GM19328 (cell line): ENCODE measurements around the gene NUP93.

Source experiments
- ATAC-seq: cut with Tn5 transposase; IDR thresholded peaks from one replicate; pipeline ENCODE4 v1.9.1; 2021; ENCODE audit warnings: mild to moderate bottlenecking, moderate library complexity; ENCODE audit not compliant: unreplicated experiment

The NUP93 gene

DNA sequence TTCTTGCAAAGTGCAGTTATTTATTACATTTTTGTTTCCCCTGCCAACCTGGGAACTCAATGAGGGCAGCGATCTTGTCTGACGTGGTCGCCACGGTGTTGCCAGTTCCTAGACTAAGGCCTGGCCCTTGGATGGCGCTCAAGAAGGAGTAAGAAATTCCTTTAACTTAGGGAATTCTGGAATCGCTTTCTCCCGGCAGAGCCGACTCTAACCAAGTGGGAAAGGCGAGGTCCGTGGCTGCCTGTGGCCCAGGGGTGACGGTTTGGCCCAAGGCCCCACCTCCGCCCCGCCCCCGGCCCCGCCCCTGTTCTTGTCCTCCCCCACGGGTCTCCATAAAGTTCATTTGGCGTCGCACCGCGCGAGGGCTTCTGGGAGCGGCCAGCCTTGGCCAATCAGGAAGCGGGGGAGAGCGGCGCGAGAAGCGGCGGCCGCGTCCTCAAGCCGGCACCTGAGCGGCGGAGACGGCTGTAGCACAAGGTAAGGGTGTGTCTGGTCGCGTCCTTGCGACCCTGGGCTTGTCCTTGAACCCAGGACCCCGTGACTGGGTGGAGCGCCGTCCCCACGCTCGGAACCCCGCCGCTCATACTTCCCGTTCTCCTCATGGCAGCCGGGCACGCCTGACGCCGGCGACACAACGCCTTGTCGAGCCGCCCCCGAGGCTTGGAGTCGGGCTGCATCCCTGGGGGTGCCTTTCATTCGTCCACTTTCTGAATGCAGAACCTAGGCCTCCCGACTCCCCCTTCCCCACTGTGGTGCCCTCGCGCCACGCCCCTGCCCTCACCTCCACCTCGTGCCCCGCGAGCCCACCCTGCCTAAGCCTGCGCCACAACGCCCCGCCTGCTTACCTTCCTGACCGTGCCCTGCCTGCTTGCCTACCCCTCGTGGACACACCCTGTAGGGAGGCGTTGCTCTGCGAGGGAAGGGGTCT is at the start of gene NUP93:
Gene NUP93, plus strand, starts transcription at position 395 of the 928 bp plus-strand sequence. CDS start 18,119 bp downstream, outside the sequence.
- ATAC-seq = peak; percentile 86

DNA sequence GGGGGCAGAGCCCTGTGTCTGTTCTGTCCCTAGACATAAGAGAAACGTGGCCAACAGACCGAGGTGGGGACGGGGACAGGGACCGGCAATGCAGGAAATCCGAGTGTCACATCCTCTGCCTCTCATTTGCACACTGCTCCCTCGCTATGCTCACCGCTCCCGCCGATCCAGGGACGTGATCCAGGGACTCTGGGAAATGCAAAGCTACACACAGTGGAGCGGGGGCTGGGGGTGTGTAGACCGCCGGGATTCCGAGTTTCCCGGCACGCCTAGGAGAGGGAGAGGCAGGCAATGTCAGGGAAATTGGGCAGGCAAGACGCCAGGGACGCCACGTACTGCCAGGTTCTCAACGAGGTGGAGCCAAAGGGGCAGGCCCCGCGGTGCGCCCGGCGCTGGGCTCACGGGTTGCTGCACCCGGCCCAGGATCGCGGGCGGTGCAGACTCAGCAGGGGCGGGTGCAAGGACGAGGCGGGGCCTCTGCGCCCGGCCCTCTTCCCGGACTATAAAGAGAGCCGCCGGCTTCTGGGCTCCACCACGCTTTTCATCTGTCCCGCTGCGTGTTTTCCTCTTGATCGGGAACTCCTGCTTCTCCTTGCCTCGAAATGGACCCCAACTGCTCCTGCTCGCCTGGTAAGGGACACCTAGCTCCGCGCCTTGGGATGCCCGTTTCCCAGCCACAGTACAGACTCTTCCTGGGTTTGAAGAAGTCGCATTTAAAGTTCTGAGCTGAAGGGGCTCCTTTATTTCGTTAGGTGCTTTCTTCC is 47.8 kb upstream of the NUP93 start, which contains the start of gene MT1X:
Gene MT1X, plus strand, starts transcription at position 532 of the 764 bp plus-strand sequence. Its CDS starts 71 bp downstream, at position 603.
- peak; percentile 99 for ATAC-seq

DNA sequence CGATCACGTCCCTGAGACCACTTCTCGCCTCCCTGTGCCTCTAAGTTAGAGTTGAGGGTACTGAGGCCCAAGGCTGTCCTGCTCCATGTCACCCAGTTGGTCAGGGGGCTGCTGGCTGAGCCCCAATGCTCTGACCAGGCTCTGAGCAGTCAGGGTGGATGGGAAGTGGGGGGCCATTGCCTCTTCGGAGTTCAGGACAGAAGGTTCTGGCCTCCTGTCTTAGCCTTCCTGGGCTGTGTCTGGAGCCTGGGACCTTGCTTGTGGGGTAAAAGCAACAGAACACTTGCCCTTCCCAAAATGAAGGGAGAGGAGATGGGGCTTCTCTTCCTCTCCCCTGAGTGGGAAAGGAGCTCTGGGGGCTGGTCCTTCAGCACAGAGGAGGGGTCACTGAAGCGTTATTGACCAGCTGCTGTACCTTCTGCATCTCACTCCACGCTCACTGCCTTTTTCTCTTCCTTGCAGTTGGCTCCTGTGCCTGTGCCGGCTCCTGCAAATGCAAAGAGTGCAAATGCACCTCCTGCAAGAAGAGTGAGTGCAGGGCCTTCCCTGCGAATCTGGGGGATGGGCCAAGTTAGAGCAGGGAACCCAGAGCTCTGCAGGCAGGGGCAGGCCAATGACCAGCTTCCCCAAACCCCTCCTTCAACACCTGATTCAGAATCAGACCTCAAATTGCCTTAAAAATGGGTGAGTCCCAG is 47.1 kb upstream of the NUP93 start:
- ATAC-seq = no peak

DNA sequence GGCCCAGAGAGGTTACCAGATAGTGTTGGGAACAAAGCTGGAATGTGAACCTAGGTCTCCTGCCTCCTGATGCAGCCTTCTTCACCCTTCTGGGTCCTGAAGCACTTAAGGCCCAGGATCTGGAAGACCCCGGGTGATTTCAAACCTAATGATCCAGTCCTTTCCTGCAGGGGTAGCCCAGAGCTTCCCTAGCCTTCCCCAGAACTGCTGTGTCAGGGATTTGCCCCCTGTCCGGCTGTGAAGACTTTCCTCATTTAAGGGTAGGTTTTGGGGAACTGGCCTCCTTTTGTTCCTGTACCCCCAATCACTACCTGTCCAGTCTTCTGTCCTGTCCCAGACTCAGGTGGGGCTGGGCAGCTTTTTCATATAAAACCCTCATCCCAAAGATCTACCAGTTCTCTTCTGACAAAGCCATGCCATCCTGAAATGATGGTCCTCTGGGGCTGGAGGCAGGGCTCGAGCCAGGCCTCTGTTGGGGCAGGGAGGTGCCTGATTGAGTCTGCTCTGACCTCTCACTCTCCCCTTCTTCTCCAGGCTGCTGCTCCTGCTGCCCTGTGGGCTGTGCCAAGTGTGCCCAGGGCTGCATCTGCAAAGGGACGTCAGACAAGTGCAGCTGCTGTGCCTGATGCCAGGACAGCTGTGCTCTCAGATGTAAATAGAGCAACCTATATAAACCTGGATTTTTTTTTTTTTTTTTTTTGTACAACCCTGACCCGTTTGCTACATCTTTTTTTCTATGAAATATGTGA is 46.3 kb upstream of the NUP93 start:
- no peak for ATAC-seq

DNA sequence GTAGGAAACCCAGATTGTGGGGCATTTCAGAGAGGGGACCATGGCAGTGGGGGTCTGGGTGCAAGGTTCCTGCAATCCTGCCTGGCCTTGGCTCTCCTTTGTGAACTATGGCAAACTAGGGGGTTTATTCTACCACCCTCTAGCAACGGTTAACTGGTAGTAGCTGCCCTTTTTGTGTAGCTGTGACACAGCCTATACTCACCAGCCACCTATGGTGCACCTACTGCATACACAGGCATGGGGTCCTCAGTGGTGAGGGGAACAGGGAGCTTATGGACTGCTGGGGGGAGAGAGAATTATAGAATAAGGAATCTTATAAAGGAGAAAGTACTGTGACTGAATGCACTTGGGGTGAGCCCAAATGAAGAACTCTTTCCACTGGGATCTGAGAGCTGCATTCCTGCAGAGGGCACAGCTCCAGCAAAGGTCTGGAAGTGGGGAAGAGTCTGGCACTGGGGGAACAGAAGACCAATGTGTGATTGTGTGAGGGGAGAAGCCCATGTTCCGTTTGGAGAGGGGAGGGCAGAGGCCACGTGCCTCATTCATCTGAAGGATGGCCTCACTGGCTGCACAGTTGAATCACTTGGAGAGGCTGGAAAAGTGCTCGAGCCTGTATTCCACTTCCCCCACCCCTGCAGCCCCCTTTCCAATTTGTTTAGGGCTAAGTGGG is 45.5 kb upstream of the NUP93 start:
- ATAC-seq = no peak

DNA sequence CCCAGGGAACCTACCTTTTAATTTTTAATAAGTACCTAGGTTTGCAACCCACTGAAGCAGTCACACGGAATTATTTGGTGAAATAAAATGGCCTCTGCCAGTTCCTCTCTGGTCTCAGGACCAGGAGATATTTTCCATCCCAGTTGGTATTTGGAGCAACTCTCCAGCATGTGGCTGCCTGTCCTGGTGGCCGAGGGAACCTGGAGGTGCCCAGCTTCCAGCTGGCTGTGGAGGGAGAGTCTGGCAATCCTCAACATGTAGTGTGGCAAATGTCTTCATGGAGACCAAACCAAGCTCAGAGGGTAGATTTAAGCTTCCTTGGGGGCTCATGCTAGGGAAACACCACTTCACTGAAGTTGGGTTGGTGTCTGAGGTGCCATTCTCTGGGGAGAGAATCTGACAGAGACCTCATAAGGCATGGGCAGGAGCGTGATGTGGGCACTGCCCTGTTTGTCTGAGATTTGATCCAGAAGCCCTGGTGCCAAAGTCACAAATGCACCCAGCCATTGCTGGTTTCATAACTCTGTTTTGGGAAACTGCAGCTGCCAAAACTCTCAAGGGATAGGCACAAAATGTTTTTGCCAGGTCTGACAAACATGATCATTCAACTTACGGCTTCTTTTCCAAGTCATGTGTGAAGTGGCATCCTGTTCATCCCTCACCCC is 44.9 kb upstream of the NUP93 start:
- no peak for ATAC-seq

DNA sequence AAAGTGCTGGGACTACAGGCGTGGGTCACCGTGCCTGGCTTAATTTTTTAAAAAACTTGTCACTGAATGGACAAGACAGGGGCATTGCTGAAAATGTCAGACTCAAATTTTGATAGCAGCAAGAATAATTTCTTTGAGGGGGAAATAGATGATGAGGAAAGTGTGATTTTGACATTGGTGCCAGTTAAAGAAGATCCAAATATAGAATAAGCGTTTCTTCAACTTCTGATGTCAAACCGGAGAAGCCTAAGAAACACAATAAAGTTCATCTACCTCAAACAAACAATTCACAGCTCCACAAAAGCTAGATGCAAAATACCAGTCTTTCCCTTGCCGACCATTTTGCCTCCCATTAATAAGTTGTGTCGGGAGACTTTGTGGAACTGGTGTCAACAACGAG is 43.2 kb upstream of the NUP93 start:
- no peak for ATAC-seq

DNA sequence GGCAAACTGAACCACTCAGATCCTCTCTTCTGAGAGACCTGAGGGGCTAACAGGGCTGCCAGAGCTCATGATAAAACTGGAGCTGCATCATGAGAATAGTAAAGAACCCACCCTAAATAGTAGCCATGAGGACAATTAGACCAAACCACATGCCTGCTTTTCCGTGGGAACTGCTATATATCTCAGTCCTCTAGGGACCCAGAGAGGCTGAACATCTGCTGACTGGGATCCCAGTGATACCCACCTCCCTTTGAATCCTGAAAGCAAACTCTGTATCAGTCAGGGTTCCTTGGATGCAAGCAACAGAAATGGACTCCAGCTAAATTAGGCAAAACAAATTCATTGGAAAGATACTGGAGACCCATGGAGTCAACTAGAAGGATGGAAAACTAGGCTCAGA is 41.2 kb upstream of the NUP93 start:
- no peak for ATAC-seq

DNA sequence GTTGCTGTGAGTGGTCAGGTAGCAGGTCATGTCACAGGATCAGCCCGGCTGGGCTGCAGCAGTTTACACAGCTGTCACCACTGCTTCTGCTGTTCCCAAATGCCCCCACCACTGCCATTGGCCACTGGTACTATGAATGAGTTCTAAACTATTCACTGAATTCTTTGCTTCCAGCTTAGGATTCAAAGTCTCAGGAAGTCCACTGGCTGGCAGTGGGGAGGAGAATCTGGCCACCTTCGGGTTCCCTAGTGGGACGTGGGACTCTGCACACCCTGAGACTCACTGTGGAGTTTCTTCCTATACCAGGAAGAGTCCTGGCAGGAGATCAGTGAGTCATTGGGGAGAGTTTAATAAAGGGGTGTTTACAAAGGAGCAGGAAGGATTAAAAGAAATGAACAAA is 40.8 kb upstream of the NUP93 start:
- no peak for ATAC-seq

DNA sequence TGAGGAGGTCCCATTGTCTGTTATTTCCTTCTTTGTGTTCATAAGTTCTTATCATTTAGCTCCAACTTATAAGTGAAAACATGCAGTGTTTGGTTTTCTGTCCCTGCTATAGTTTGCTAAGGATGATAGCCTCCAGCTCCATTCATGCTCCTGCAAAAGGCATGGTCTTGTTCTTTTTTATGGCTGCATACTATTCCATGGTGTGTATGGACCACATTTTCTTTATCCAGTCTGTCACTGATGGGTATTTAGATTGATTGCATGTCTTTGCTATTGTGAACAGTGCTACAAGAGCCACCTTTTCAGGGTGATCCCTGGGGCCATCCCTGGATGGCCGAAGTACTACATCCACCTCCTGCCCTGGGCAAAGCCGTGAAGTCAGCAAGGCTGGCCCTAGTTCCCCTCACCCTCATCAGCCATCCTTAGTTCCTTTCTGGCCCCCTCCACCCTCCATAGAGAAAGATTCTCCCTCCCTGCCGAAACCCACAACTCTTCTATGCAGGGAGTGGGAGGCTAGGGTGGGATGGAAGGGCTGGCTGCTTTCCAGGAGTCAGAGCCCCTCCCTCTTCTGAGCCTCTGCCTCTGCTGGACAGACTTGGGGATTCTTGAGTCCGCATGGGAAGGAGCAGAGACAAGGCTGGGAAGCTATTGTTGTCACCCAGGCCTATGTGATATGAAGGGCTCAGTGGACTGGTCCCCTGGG is 39.4 kb upstream of the NUP93 start:
- ATAC-seq = no peak

DNA sequence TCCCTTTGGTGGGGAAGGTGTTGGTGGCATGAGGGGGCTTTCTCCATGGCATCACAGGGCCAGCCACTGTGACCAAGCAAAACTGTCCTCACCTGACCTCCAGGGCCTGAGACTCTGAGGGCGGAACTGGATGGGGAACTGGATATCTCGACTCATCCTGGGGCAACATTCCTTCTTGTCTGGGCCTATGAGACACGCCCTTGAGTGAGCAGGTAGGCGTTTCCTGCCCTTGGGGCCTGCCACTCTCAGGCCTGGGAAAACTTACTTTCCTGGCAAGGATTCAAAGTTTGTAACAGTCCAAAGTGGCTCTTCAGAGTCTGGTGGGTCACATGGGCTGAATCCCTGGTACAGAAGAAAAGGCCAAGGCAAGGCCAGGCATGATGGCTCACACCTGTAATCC is 38.0 kb upstream of the NUP93 start:
- no peak for ATAC-seq

DNA sequence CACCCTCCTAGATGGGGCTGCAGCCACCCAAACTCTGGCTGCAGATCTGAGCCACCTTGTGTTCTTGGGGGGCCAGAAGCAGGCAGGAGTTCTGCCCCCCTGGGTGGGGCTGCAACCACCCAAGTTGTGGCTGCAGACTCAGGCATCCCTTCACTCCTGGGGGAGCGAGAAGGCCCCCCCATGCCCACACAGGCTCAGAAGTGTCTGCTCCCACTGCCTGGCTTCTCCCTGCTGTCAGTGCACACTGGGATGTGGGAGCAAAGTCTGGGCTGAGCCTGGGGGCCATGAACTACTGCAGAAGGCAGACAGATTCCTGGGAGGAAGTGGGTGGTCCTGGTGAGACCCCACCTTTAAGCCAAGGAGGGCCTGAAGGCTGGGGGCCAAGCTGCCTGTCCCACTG is 34.7 kb upstream of the NUP93 start:
- no peak for ATAC-seq

DNA sequence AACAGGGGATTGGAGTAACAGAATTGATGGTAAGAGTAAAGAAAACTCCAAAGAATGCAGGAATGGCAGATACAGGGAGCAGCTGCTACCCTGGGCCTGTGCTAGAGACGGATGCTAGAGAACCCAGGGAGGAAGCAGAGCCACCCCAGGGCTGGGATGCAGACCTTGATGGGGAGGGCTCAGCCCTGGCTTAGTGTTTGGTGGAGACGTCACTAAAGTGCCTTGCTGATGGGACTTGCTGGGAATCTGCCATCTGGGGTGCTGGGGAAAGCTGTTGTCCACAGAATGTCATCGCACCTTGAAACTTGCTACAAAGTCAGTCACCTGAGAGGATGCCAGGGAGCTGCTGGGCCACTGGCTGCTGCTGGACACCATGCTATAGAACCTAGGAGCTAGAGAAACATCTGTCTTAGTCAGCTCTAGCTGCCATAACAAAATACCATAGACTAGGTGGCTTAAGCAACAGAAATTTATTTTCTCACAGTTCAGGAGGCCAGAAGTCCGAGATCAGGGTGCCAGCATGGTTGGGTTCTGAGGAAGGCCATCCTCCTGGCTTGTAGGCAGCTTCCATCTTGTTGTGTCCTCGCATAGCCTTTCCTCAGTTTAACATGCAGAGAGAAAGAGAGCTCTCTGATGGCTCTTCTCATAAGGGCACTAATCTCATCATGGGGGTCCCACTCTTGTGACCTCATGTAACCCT is 32.3 kb upstream of the NUP93 start:
- no peak for ATAC-seq

DNA sequence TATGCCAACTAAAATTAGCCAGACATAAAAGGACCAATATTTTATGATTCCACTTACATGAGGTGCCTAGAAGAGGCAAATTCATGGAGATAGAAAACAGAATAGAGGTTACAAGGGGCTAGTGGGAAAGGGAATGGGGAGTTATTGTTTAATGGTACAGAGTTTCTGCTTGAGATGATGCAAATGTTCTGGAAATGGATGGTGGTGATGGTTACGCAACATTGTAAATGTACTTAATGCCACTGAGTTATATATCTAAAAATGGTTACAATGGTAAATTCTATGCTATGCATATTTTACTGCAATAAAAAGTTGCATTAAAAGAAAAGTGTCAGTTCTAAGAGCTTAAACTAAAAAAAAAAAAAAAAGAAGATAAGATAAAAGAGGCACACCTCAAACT is 29.7 kb upstream of the NUP93 start:
- no peak for ATAC-seq

DNA sequence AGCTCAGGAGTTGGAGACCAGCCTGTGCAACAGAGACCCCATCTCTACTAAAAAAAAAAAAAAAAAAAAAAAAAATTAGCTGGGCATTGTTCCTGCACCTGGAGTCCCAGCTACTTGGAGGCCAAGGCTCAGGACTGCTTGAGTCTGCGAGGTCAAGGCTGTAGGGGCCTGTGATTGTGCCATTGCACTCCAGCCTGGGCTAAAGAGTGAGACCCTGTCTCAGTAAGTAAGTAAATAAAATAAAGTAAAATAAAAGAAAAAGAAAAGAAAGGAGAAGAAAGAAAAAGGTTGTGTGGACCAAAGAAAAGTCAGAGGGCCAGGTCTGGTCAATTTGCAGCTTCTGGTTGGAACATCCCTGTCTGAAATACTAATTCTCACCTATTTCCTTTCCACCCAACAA is 29.3 kb upstream of the NUP93 start:
- ATAC-seq = no peak

DNA sequence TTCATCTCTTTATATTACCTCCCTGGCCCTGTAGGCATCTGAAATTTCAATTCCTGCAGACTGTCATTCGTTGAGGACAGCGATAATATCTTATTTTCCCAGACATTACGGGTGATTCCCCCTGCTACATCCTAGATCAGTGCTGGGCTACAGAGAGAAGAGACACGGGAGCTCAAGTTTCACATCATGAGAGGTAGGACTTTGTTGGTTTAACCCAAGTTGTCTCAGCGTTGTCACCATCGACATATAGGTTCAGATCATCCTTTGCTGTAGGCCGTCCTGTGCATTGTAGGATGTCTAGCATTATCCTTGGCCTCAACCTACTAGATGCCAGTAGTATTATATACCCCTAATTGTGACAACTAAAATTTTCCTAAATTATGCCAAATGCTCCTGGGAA is 28.4 kb upstream of the NUP93 start:
- no peak for ATAC-seq

DNA sequence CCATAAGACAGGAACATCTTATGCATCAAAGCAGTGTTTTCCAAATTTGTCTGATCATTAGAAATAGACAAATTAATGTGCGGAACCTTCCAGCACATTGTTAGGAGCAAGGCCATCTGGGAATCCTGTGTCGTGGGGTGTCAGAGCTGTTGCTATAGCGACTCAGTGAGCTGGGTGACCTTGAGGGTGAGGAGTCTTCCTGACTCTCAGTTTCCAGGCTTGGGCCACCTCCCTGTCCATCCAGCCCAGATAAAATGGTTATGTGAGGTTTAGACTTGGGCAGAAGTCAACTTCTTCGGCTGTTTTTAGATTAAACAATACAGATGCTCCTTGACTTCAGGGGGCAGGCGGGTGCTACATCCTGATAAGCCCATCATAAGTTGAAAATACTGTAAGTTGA is 27.1 kb upstream of the NUP93 start:
- no peak for ATAC-seq
